Dedifferentiated amniotic fluid mesenchymal stem cell (primary cell): ENCODE results near the gene GYPC.

ENCODE experiments used
- DNase-seq: peaks from one replicate; pipeline ENCODE4 v3.0.0-alpha.2; 2016; ENCODE audit errors: extremely low spot score

GYPC gene

GRCh38 chr2:126649101-126649500 is 6.9 kb upstream of the GYPC start:
- DNase-seq: no peak

DNA sequence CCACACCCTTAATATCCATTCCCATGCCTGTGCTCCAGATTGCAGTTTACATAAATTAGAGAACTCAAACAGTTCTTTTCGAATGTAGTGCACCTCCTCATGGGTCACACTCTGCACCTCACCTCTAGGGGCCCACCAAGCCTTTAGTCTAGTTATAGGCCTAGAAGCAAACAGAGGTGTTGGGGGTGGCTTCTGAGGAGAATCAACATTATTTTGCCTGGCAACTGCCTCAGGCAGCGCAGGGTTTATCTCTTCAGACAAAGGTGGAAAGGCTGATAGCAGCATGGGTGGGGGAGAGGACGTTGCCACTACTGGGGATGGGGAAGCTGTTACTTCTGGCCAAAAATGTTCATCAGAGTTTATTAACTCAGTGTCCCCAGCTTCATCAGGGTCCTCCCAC is 5.0 kb upstream of the GYPC start:
- no peak for DNase-seq

- no peak for DNase-seq
These were observed 3.6 kb upstream of the GYPC start for GRCh38 chr2:126652323-126652891.

GRCh38 chr2:126653109-126653508 is 2.8 kb upstream of the GYPC start:
- DNase-seq: no peak

GRCh38 chr2:126653761-126654160 is 2.2 kb upstream of the GYPC start:
- no peak for DNase-seq

- no peak for DNase-seq
These were observed 907 bp upstream of the GYPC start for GRCh38 chr2:126655051-126655450.

- DNase-seq: peak; percentile 27
These were observed 631 bp downstream of the GYPC start for GRCh38 chr2:126656431-126657147.

- peak; percentile 56 for DNase-seq
These were observed 1.2 kb downstream of the GYPC start for GRCh38 chr2:126657148-126657635.

- peak; percentile 94 for DNase-seq
These were observed 1.8 kb downstream of the GYPC start for GRCh38 chr2:126657636-126658318.

- no peak for DNase-seq
These were observed 2.5 kb downstream of the GYPC start for GRCh38 chr2:126658319-126658904.

- no peak for DNase-seq
These were observed 3.1 kb downstream of the GYPC start for GRCh38 chr2:126658905-126659561.

DNA sequence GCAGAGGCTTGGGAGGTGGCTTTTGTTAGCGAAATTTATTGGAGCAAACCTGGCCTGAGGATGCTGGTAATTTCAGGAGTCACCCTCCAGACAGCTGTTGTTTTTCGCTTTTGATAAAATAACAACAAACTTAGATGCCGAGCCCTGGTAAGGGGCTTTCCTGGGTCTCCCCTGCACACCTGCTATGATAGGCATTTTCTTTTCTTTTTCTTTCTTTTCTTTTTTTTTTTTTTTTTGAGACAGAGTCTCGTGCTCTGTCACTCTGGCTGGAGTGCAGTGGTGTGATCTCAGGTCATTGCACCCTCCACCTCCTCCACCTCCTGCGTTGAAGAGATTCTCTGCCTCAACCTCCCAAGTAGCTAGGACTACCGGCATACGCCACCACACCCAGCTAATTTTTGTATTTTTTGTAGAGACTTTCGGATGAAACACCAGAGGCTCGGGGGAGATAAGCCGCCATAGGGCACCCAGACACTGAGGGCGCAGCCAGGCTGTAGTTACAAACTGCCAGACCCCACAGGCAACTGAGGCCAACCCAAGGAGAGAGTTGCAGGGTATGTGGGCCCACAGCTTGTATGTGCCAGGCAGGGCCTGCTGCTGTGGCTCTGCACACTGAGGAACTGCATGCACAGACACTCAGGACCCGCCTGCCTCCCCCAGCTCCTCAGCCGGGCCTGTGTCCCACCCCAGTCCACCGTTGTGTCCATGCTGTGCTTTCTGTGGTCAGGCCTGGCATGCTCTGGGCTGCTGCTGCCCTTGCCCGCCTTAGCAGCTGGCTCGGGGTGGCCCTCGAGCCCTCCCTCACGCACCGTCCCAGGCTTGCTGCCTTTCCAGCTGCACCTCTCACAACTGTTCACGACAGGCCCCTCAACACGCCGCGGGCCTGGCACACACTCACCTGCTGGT is 3.9 kb downstream of the GYPC start:
- DNase-seq: no peak

DNA sequence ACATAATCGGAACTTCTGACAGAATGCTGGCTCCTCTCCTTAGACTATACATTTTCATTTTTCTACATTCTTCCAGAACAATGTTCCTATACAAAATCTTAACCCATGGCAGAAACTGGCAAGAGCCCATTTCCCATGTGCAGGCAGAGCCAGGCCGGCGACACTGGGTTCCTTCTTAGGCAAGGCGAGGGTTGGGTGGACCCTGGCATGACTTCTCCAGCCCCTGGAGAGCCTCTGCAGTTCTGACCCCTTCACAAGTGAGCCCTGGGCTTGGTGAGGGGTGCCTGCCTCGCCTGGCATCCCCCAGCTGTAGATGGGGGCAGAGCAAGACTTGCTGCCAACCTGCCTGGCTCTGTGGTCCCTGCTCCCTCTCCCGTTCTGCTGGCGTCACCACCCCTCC is 5.0 kb downstream of the GYPC start:
- DNase-seq: no peak

DNA sequence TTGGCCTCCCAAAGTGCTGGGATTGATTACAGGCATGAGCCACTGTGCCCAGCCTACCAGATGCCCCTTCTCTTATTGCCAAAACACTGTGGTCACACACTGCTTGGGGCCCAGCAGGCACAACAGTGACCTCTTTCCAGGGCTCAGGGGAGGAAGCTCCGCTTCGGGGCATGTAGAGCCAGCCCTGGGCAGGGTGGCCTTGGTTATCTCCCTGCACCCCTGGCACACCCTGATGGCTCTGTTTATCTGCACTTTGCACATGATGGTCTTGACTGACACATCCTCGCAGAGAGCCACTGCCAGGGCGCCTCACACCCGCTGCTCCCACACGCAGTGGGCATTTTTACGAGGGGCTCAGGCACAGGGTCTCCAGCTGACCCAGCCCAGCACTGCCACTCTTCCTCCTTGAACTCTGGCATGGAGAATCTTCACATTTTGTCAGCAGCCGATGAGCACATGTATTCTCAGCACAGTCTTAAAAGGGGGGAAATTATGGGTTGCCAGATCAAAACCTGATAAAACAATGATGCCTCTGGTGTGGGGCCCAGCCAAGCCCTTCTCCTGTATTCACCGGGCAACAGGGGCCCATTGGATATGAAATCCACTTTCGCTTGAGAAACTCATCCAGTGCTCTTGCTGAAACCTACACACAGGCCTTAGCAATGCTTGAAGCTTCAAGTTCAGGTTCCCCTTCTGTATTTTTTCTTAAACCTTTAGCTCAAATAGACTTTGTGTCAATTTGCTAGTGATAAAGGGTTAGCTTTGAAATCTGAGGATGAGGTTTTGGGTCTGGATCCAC is 5.9 kb downstream of the GYPC start:
- no peak for DNase-seq

DNA sequence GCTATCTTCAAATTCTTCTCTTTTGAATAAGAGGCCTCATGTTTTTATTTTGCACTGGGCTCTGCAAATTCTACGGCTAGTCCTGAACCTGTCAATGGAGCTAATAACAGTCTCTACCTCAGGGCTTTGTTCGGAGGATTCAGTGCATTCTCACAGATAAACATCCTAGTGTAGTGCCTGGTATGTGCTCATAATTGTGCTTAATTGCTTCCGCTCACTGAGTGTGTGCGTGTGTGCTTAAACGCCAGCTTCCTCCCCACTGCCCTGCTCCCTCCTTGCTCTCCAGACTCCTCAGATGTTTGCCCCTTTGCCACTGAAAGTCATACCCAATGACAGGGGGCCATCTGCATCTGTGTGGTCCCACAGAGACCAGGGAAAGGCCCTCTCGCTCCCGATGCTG is 6.7 kb downstream of the GYPC start:
- DNase-seq: no peak

DNA sequence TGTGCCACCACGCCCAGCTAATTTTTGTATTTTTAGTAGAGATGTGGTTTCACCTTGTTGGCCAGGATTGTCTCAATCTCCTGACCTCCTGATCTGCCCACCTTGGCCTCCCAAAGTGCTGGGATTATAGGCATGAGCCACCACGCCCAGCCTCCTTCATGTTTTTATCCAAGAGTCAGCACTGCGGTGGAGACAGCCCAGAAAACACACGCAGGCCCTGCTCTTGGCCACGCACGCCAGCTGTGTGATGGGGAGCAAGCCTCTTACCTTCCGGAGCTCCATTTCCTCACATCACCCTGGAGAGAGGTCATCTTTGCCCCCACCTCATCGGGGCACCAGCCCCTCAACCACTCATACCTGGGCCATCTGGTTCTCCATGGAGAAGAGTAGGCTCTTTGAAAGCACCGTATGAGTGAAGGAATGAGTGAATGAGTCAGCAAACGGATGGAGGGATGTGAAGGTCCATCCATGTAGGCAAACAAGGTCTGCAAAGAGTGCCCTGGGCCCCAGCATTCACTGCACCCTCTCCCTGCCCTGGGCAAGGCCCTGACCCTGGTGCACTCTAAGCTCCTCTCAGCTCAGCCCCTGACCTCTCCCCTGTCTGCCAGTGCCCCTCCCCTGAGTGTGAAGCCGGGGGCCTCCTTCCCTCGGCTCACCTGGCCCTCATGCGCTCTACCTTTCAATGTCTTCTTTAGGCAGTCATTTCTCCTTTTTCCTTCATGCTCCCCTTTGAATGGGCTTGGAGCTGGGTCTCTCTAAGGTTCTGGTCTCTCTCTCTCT is 7.4 kb downstream of the GYPC start:
- no peak for DNase-seq

DNA sequence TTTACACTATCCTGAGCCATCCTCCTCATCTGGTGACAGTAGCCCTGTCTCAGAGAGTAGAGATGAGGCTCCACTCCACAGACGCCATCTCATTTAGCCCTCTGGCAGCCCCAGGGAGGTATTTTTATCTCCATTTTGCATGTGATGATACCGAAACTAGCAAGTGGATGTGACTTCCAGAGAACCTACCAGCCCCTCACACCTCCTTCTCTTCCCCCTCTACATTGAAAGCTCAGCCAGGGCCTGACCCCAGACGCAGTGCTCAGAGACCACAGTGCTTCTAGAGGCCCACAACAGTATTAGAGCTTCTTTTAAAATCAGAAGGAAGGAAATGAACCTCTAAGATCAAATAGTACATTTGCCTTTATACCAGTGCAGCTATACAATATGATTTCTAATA is 8.3 kb downstream of the GYPC start:
- no peak for DNase-seq

DNA sequence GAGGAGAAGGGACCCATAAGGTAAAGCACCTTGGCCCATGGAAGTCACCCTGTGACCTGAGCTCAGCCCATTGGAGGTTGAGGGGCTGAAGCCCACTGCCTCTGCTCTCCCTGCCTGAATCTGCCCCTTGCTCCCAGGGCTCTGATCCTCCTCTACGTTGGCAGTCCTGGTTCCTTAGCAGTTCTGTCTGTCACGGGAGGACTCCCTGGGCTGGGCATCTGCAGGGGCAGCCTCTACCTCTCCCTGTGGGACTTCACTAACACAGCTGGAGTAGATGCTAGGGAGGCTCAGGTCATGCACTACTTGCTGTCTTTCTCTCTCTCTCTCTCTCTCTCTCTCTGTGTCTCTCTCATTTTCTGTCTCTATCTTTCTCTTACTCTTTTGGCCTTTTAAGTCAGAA is 8.7 kb downstream of the GYPC start:
- DNase-seq: no peak

- no peak for DNase-seq
These were observed 9.5 kb downstream of the GYPC start for GRCh38 chr2:126665483-126665882.

DNA sequence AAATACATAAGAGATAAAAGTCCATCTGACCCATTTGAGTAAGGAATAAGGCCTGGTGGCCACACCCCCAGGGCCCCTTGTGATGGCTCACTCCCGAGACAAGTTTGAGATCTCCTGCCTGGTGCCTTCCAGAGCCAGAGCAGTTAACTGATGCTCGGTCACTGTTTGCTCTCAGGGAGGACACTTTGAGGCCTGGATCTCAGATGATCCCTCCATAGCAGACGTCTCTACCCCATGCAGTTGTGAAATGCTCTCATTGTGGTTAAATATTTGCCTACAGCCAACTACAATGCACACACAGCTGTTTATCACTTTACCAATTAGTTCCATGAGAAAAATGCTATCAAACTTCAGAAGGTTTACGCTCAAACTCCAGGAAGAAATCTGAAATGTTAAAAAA is 12.3 kb downstream of the GYPC start:
- no peak for DNase-seq
